Activated CD8-positive, alpha-beta memory T cell treated with anti-CD3 and anti-CD28 coated beads, Interleukin-2, amount 50 U/mL, for 48 hours (primary cell): ENCODE measurements around the gene TRIM65.

ENCODE experiments used
- DNase-seq: peaks from one replicate; pipeline ENCODE4 v3.0.0-alpha.2; 2020

The TRIM65 gene

DNA sequence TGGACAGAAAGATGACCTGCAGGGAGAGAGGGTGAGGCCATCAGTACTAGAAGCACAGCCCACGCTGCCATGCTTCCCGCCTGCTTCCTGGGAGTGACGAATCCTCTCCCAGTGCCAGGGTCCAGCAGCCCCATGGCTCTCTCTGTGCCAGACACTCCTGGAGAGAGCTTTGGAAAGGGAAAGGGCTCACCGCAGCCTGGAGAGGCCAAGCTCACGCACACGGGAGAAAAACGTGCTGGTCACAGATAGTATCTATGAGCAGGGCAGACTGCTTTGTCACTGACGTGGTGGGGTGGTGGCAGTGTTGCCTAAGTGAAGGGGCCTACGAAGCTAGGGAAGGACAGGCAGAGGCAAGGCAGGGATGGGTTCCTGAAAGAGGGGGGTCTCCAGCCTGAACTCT lies 47.0 kb downstream of the TRIM65 start:
- DNase-seq = no peak

DNA sequence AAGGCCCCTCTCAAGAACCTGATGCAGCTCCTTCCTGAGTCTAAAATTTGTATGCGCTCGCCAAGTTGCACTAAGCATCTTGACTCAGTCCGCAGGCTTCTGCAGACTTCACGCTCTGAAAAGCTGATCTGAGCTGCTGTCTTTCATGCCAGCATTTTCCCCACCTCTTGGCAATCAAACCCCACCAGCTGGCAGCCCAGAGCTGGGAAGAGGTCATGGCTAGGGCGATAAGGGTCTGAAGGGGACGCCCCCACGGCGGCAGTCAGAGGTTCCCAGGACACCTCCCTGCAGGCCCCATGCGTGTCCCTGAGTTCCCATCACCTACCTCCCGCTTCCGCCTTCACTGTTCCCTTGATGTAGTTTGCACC lies 47.5 kb downstream of the TRIM65 start:
- no peak for DNase-seq

DNA sequence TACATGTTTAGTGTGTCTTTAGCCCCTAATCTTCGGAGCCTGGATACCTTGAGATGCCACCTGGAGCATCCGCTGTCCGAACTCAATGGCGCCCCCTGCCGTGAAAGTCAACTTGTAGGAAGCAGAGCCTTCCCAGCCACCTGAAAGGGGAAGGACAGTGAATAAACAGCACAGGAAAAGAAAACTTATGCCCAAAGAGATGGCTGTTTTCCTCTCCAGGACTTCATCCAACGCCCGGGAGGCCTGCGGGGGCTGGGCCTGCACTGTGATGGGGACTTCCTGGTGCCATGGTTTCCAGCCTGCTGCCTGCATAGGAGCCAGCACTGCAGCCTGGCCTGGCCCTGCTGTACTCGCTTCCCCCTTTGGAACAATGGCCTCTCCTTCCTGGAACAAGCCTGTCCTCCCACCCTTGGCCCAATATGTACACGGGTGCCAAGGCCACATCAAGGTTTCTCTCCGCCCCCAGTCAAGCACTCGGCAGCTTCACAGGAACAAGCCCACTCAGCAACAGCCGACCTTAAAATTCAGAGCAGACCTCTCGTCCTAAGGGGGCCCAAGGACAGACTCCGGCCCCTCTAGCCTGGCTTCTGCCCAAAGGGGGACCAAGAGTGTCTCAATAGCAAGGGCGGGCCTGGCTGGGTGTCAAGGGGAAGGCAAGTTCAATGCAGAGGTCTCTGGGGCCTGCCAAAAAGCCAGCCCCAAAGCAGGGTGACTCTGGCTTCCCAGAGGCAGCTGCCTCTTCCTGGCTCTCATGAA lies 48.0 kb downstream of the TRIM65 start:
- peak; percentile 96 for DNase-seq

DNA sequence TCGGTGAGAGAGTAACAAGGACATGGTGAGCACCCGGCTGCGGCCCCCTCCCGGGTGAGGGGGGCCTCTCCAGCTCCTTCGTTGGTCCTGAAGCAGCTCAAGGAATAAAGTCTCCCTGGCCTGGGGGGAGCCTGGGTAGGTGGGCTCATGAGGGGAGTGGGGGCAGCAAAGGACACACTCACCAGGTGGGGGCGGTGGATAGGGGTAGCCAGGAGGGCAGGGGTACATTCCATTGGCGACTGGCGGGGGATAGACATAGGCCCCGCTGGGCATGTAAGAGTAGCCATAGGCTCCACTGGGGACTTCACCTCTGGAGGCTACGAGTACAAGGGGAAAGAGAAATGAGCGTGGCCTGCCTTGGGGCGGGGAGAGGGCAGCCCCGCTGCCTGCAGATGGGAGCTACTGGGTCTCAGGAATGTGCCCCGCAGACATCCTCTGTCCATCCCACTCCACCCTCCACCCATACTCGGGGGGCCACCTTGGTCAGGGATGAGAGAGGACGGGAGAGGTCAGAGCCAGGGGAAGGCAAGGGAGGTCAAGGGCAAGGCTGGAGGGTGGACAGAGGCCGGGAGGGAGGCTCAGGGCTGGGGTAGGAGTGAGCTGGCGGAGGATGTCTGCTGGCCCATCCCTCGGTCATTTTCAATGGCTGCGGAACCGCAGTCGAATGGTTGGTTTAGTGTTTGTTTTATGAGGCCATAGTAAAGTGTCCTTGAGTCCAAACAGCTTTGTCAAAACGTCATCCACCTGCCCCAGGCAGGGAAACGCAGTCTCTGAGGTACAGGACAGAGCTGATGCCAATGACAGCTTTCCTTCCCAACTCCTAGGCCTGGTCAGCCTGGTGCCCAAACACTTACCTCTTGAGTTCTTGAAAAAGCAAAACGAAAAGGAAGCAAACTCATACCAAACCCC lies 48.9 kb downstream of the TRIM65 start:
- DNase-seq = no peak

DNA sequence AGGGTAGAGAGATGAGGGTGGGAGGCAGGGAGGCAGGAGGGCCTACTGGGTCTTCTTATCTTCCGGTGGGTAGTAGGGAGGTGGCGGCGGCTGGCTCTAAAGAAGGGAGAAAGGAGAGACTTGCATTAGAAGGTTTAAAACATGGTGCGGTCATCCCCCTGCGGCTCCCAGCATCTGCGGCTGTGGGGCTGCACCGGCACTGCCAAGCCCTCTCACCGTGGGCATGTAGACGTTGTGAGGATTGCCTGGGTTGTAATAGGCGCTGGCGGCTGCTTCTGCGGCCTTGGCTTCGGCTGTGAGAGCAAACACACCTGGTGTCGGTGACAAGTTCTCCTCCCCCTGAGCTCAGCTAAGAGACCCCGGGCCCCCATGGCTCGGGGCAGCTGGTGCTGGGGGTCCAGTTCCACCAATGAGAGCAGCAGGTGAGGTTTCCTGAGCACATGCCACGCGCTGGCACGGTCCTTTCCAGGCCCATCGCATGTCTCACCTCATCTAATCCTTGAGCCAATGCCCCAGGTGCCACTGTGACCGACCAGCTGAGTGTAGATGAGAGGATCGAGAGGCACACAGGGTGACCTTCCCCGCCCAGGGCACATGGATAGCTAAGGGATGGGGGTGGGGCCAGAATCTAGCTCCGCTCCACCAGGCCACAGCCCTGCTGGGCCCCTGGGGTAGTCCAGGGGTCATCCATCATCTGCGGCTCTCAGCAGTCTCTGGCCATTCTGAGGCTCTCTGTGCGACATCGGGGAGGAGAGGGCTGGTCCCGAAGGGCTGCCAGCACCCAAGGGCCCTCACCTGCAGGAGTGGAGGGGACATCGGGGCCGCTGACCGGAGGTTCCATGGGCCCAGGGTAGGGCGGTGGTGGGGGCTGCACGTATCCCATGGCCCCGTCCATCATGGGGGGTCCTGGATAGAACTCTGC lies 49.8 kb downstream of the TRIM65 start:
- no peak for DNase-seq

DNA sequence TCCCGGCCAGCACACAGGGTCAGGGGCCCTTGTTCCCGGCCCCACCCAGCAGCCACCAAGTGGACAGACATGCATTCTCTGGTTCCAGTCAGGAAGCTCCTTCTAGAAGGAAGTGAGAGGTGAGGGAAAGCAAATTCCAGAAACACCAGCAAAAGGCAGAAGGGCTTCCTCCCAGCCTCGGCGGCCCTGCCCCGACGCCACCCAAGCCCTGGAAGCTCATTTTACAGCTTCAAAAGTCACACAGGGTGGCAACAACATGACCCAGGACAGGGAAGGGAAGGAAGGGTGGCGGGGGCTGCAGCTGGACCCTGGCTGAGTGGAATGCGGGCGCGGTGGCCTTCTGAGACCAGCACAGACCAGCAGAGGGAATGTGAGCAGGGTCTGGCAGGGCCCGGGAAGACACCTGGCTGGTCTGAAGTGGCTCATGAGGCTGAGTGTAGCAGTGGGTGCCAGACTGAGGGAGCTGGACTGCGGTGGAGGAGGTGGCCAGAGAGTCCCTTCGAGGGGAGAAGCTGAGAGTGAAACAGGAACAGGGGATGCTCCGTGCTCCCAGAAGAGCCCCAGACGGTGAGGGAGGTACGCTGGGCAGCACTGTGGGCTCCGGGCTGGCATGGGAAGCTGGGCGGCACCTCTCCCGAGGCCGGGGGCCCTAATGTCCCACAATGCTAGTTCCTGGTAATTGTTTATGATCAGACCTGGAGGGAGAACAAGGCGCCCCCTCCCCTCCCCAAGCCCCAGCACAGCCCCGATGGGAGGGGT lies 50.6 kb downstream of the TRIM65 start:
- no peak for DNase-seq

DNA sequence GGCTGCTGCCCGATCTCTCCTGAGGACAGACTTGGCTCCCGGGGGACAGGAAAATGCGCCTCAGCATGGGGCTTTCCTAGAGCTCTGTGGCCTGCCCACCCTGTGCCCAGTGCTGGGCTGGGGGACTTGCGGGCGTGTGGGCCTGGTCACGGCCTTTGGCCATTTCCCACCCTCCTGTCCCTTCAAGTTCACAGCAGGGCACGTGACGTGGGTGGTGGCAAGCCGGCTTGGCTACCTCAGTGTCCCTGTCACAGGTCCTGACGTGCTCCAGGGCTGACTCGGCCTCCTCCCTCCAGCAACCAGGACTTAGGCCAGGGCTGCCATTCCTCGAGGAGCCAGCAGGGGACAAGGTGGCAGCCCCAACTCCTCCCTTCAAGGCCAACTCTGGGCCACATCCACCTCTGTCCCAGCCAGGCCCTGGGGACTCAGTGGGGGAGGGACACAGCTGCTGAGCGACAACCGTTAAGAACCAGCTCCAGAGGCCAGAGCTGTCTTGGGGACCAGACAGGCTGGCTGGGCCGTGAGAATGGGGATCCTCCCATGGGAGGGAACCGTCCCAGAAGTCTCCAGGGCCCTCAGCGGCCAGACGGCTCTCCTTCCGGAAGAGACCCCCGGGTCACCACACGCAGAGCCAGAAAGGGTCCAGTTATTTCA lies 51.6 kb downstream of the TRIM65 start:
- DNase-seq = peak; percentile 84

DNA sequence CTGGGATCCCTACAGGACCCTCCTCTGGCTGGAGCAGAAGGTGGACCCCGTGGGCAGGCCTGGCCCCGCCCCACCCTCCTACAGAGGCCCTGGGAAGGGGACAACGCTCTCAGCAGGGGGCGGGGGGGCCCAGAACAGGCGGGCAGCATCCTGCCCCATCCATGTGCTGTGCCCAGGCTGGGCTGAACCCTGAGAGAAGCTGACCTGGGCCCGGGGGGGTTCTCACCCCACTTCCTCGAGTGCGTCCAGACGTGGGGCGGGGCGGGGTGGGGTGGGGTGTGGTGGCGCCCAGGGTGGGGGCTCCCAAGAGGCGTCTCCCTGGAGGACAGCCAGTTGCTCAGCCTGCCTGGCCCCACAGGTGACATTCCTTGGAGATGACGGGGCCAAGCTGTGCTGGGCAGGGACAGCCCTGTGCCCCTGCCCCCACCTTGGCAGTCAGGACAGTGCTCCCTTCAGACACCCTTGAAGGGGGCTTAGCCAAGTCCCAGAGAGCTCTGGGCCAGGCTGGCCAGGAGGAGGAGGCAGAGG lies 52.2 kb downstream of the TRIM65 start:
- DNase-seq = no peak

DNA sequence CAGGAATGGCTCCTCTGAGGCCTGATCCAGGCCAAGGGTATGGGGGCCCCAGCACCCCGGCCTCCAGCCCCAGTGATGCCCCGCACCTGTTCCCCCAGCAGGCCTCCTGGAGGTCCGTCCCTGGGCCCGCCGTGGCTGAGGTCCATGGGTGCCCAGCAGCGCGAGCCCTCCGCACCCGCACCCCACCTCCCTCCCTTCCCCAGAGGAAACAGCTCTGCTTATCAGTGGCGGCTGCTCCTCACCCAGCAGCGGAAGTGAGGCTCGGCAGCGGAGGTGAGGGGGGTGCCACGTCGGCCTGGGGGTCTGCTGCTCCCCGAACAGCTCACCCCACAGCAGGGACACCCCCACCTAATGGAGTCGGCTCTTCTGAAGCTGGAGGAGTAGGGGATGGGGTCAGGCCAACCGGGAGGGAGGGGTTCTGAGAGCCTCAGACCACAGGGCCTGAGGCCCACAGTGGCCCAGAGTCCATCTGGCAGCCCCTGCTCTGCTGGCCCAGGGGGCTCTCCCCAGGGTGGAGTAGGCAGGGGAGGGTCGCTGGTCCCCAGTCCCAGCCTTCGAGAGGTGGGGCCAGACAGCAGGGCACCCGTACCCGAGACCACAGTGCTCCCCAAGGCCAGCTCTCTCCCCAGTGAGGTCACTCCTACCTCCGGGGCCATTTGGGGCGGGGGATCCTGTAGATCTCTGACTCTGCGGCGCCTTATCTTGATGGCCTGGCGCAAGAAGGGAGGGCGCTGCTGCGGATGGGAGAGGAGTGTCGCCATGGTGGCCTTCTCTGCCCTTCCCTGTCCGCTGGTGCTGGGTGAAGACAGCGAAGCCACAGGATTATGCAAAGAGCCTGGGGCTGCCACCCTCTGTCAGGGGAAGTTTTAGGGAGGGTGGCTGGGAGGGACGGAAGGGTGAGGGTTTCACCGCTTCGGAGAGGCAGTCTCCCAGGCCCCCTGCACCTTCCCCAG lies 52.9 kb downstream of the TRIM65 start, which contains the start of gene UNC13D:
Gene UNC13D (minus strand): TSS at position 828 of the 953 bp plus-strand sequence. CDS start 67 bp downstream, at position 761.
- peak; percentile 84 for DNase-seq

DNA sequence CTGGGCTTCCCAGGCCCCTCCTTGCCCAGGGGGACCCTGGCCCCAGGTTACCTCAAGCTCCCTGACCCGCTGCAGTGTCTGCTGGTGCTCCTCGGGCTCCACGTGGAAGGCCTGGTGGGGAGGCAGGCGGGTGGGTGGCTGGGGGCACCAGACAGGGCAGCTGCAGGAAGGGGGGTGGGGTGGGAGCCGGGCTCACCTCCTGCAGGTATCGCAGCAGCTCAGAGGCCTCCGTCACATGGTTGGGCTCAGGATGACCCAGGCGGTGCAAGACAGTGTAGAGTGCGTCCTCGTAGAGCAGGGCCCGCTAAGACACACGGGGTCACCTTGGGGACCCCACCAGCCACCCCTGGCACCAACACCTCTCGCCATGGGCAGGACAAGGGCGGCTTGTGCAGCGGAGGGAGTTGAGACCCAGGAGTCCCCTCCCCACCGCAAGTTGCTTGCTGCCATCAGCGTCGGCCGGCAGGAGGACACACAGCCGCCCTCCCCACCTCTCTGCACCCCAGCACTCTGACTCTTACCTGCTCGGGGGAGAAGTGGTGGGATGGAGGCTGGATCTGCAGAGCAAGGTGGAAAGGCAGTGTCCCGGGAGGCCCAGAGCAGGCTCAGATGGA lies 53.7 kb downstream of the TRIM65 start:
- no peak for DNase-seq

DNA sequence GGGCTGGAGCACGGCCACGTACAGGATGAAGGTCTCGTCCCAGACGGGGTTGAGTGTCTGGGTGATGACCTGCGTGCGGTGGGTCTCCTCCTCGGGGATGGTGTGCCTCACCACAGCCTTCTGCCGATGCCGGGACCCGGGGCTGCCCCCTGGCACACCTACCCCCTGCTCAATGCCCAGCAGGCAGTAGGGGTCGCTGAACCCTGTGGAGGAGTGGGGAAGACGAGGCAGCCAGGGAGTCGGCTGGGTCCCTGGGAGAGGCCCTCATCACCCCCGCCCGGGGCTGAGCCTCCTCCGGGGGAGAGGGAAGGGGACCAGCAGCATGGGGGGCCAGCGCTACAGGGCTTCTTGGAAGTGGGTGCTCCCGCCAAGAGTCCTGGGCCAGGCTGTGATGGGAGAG lies 54.3 kb downstream of the TRIM65 start:
- no peak for DNase-seq

DNA sequence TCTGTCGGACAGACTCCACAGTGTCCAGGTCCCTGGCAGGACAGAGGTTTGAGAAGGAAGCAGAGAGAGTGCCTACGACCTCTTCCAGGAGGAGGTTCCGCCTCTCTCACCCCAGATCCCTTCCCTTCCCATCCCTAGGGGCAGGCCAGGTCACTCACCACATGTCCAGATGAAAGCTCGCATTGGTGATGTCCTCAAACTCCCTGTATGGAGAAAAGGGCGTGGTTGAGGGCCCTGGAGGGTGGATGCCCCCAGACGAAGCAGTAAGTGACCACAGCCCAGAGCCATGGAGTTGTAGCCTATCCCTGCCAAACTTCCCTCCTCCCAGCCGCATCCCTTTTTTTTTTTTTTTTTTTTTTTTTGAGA lies 56.0 kb downstream of the TRIM65 start:
- DNase-seq = no peak

DNA sequence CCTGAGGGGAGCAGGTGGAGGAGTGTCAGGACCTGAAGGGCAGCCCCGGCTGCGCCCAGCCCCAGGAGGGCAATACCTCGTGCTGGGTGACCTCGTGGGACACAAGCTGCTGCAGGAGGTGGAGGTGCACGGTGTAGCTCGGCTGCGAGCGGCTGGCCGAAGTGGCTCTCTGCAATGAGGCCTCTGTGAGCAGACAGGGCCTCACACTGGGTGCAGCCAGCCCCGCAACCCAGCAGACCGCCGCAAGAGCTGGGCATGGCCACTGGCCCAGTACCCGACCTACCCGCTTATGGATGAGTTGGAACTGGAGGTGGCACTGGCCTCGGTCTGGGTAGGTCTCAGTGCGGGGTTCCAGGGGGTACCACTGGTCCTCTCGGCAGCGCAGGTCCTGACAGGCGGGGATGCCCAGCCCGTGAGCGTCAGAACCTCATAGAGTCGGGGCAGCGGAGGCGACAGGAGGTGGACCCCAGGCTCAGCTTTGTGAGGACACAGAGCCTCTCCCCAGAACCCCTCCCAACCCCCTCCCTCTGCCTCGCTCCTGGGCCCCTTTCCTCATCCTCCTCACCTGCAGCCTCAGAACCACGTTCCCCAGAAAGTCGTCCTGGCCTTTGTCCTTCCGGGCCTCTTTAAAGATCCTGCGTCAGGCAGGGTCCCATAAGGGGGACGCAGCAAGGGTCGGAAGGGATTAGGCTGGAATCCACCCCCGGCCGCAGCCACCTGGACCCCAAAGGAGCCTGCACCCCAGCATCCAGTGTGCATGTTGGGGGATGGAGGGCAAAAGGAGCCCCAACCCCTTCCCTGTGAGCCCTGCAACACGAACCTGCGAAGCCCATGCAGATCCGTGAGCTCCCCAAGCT lies 56.6 kb downstream of the TRIM65 start:
- no peak for DNase-seq
